GM19467 (cell line): ENCODE data around the gene ITM2B.
A peak's percentile ranks its signal among the peaks of the same experiment; 100 is the strongest.

Experiments
- ATAC-seq: cut with Tn5 transposase; IDR thresholded peaks from one replicate; pipeline ENCODE4 v1.9.1; 2021; ENCODE audit warnings: mild to moderate bottlenecking, moderate library complexity; ENCODE audit not compliant: unreplicated experiment

Gene ITM2B

GRCh38 chr13:48255090-48255489 lies 22.1 kb downstream of the ITM2B start:
- ATAC-seq, result no peak

GRCh38 chr13:48255954-48256353 lies 22.9 kb downstream of the ITM2B start:
- no peak for ATAC-seq

- ATAC-seq, result no peak
These were observed 25.0 kb downstream of the ITM2B start for GRCh38 chr13:48258002-48258401.

- ATAC-seq, result no peak
These were observed 25.4 kb downstream of the ITM2B start for GRCh38 chr13:48258430-48258829.

- ATAC-seq, result no peak
These were observed 28.0 kb downstream of the ITM2B start for GRCh38 chr13:48260970-48261369.

- no peak for ATAC-seq
These were observed 30.2 kb downstream of the ITM2B start for GRCh38 chr13:48263196-48263595.

- ATAC-seq, result no peak
These were observed 31.1 kb downstream of the ITM2B start for GRCh38 chr13:48264058-48264457.

GRCh38 chr13:48265217-48265815 lies 32.3 kb downstream of the ITM2B start:
- peak; percentile 71 for ATAC-seq

GRCh38 chr13:48266150-48266549 lies 33.1 kb downstream of the ITM2B start:
- no peak for ATAC-seq

GRCh38 chr13:48266701-48267639 lies 34.0 kb downstream of the ITM2B start:
- no peak for ATAC-seq

GRCh38 chr13:48268019-48268418 lies 35.0 kb downstream of the ITM2B start:
- ATAC-seq, result no peak

- no peak for ATAC-seq
These were observed 40.3 kb downstream of the ITM2B start for GRCh38 chr13:48273346-48273745.

GRCh38 chr13:48275507-48275906 lies 42.5 kb downstream of the ITM2B start:
- ATAC-seq, result no peak

- no peak for ATAC-seq
These were observed 45.8 kb downstream of the ITM2B start for GRCh38 chr13:48278806-48279205.

- no peak for ATAC-seq
These were observed 48.5 kb downstream of the ITM2B start for GRCh38 chr13:48281556-48281955.

GRCh38 chr13:48291730-48292129 lies 58.7 kb downstream of the ITM2B start:
- no peak for ATAC-seq

GRCh38 chr13:48292650-48293049 lies 59.6 kb downstream of the ITM2B start:
- no peak for ATAC-seq

- ATAC-seq, result no peak
These were observed 61.6 kb downstream of the ITM2B start for GRCh38 chr13:48294653-48295052.

GRCh38 chr13:48295271-48295670 lies 62.3 kb downstream of the ITM2B start:
- ATAC-seq, result no peak

GRCh38 chr13:48296528-48296927 lies 63.5 kb downstream of the ITM2B start:
- no peak for ATAC-seq

- no peak for ATAC-seq
These were observed 64.3 kb downstream of the ITM2B start for GRCh38 chr13:48297131-48297786.

- no peak for ATAC-seq
These were observed 66.6 kb downstream of the ITM2B start for GRCh38 chr13:48299591-48299990.
